GM12873 (cell line): ENCODE results near the gene ABHD2.

Experiments used
- TF ChIP-seq, protein P1 (sequence below): IDR thresholded peaks from 2 replicates; pipeline ENCODE4 v1.5.1; 2012; ENCODE audit warnings: low read depth, mild to moderate bottlenecking, moderate library complexity, low read length, control low read depth; ENCODE audit not compliant: insufficient read depth; ENCODE audit errors: missing control alignments

ABHD2 gene

DNA sequence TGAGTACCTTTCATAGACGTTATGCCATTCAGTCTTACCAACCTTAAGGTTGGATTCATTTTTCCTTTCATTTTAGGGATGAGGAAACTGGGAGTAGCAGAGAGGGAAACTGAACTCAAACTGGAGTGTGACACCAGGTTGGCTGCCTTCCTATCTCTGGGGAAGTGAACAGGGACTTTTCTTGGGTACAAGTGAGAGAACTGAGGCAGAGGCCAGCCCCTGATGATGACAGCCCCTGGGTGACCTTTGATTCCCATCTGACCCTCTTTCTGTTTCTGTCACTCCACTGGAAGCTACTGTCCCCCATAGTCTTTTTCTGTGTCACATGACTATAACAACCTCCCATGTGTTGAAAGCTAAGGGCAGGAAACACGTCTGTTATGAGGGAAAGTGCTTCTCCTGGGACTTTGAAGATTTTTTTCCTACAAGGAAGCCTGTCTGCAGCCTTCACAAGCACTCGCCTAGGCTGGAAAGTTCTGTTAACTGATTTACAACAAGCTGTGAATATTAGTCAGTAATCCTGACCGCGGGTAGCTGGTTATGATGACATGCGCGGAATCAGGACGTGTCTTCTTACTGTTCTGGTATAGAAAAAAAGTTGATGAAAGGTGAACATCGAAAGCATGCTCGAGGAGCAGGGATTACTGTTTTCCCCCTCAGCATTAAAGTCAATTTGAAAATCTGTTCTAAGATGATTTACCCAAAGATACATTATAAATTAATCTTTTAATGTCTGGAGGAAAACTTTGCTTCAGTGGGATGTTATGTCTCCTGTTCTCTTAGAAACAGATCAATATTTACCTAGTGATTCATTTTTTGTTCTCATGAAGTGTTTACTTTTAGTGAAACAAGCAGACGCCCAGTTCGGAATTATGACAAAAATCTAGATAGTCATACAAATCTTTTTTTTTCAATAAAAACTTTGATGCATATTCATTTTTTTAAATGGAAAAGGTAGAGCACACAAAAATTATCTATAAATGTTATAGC, 31.5 kb downstream of the ABHD2 start:
- TF ChIP-seq, protein P1, sequence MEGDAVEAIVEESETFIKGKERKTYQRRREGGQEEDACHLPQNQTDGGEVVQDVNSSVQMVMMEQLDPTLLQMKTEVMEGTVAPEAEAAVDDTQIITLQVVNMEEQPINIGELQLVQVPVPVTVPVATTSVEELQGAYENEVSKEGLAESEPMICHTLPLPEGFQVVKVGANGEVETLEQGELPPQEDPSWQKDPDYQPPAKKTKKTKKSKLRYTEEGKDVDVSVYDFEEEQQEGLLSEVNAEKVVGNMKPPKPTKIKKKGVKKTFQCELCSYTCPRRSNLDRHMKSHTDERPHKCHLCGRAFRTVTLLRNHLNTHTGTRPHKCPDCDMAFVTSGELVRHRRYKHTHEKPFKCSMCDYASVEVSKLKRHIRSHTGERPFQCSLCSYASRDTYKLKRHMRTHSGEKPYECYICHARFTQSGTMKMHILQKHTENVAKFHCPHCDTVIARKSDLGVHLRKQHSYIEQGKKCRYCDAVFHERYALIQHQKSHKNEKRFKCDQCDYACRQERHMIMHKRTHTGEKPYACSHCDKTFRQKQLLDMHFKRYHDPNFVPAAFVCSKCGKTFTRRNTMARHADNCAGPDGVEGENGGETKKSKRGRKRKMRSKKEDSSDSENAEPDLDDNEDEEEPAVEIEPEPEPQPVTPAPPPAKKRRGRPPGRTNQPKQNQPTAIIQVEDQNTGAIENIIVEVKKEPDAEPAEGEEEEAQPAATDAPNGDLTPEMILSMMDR: no peak

DNA sequence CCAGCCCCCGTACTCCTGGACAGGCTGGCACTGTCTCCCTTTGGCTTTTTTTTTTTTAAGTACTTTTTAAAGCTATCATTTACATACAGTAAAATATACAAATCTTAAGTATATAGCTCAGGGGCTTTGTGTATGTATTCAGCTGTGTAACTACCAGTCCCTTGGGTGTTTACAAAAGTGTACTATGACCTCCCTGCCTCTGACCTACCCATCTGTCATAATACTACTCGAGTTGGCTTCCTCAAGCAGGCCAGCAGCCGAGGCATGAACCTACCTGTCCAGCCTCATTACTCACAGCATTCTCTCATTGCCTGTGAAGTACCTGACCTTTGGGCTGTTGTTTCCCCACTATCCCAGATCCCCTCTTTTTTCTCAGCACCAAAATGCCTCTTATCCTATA, 33.2 kb downstream of the ABHD2 start:
- TF ChIP-seq, protein P1: no peak

DNA sequence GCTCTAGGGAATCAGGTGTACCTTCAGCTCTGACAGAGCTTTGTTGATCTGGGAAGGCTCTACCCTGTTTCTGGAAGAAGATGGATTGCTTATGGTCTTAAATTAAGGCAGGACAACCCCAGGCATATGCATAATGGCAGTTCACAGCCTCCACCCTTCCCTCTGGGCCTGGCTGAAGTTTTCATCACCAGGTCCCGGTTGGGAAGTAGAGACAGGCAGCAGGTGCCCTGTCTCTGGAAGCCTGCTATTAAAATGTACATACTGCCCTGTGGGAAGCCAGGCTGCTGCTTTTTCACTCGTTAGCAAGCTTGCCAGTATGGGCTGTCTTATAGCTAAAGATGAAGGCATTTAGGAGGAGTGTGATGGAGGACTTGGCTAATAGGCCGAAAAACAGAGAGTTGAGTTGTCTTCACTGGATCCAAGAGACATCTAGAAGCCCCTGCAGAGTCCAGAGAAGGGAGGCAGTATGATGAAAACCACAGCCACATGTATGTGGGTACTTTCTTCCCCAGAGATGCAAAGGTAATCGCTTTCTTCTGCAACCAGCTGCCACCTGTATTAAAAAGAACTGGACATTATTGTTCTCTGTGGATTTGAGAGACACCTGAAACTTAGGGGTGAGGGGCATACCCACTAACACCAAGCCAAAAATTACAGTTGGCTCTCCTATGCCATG, 34.4 kb downstream of the ABHD2 start:
- TF ChIP-seq, protein P1: no peak

DNA sequence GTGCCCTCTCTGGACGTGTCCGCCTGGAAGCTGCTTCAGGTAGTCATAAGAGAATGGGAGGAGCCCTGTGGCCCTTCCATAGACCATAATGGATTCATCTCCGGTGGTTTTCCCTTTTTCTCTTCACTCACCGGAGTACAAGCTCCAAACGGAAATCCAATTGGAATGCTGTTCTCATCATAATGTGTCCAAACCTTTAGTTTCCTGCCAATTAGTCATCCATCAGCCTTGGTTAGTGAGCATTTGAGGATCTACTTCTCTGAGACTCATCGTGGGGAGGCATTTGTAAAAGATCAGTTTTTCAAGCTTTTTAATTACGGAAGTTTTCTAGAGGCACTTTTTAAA, 34.9 kb downstream of the ABHD2 start:
- TF ChIP-seq, protein P1: no peak

DNA sequence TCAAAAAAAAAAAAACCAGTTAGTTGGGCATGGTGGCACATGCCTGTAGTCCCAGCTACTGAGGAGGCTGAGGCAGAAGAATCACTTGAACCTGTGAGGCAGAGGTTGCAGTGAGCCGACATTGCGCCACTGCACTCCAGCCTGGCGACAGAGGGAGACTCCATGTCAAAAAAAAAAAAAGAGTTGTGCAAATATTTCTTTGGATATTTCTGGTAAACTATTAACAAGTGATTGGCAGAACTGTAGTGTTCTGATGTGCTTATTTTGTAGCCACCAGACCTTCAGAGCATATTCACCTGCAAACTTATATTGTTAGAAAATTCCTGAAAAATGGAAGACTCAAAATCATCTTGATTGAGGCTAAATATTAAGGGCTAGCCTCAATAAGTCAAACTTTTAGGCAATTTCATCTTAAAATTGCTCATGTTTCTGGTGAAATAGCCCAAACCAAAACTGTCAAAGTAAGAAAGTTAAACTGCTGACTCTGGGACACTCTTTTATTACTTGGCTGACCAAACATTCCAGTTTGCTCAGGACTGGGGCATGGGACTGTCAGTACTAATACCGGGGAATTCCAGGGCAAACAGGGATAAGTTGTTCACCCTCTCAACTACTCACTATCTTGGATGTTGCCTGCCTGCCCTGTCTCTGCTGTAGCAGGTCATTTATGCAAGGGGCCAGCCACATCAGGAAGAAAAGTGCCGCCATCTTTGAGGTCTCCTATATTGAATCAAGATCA, 37.0 kb downstream of the ABHD2 start:
- TF ChIP-seq, protein P1: no peak

DNA sequence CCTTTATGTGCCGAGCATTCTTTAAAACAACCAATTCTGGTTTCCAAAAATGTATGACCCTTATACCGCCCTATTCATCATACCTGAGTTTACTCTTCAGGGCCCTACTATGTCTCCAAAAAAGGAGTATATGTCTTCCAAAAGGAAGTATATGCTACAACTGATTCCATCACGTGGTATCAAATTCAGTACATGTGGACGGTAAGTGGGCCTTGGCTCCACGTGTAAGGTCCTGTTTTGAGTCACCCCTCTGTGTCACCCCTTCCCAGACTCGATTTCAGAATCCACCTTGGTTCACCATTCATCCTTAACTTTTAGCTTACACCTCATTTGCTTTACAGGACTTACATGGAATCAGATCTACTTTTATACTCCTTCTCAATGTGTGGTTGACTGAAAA, 37.8 kb downstream of the ABHD2 start:
- TF ChIP-seq, protein P1: no peak
